ENCODE data around the gene SYNGAP1. TPM values are rescaled to one million over a fixed set of nuclear protein-coding genes. Genes with fewer than 3 reads are reported as not detected.
A peak's percentile ranks its signal among the peaks of the same experiment; 100 is the strongest.

The SYNGAP1 gene
- total and polyA plus RNA-seq, 2 of the 8 experiments (the other 6 are each of a cell fraction or from before 2014, with no cell fraction given), result 31.0 to 101 TPM

DNA sequence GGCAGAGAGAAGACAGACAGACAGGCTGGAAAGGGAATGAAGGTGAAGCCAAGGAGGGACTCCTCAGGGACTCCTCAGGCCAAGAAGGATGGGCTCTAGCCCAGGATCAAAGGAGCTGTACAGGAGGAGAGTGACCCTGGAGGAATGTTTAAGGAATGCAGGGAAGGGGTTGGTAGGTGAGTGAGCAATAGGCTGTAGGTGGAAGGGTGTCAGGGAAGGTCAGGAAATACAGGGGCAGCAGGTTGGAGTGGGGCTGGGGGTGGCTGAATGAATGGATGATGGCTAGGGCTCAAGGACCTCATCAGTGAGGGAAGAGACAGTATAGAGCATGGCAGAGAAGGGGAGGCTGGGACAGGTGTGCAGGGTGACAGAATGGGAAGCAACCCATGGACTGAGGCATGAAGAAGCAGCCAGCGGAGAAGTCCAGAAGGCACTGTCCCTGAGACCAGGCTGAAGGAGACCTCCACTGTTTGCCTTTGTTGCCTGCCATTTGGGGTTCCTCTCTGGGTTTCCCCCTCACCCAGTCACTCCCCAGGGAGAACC, 13.2 kb downstream of the SYNGAP1 start (continued):
- TF ChIP-seq RFX5 (IDR thresholded peaks at IDR 0.05; ENCODE audit: borderline replicate concordance, low read depth, low read length), result no peak
- no peak for TF ChIP-seq TAF1 (IDR thresholded peaks at IDR 0.05; ENCODE audit: low read depth, low read length)
- TF ChIP-seq, protein P1, sequence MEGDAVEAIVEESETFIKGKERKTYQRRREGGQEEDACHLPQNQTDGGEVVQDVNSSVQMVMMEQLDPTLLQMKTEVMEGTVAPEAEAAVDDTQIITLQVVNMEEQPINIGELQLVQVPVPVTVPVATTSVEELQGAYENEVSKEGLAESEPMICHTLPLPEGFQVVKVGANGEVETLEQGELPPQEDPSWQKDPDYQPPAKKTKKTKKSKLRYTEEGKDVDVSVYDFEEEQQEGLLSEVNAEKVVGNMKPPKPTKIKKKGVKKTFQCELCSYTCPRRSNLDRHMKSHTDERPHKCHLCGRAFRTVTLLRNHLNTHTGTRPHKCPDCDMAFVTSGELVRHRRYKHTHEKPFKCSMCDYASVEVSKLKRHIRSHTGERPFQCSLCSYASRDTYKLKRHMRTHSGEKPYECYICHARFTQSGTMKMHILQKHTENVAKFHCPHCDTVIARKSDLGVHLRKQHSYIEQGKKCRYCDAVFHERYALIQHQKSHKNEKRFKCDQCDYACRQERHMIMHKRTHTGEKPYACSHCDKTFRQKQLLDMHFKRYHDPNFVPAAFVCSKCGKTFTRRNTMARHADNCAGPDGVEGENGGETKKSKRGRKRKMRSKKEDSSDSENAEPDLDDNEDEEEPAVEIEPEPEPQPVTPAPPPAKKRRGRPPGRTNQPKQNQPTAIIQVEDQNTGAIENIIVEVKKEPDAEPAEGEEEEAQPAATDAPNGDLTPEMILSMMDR (IDR thresholded peaks at IDR 0.05; ENCODE audit: control extremely low read depth in 1 of 3, insufficient read depth in 1 of 3, low read depth in 1 of 3, low read length in 3 of 3), result no peak
- no peak for TF ChIP-seq CBX5 (IDR thresholded peaks at IDR 0.05; ENCODE audit: low read depth, low read length)
- peak; percentile 86 for TF ChIP-seq TEAD4 (IDR thresholded peaks at IDR 0.05; ENCODE audit: low read depth, low read length)
- TF ChIP-seq SP4 (IDR thresholded peaks at IDR 0.05; ENCODE audit: low read length), result no peak
